WTC11 (cell line): Measurements from ENCODE around the gene FAM204A. TPM values are rescaled to one million over a fixed set of nuclear protein-coding genes. Genes with fewer than 3 reads are reported as not detected.

ENCODE experiments used
- ATAC-seq: fragments of 200-7000 bp; cut with Tn5 transposase; 2 replicates; pipeline ENCODE4 v1.10.0; 2021; ENCODE audit warnings: mild to moderate bottlenecking, moderate library complexity
- CTCF ChIA-PET: fragments of 300-600 bp; sonication (Branson Sonifier 250); formaldehyde crosslinking; loops from one replicate; lab custom pipeline; 2021; ENCODE audit warnings: antibody characterized with exemption; lab: Charles Lee
- POLR2A ChIA-PET: fragments of 350-600 bp; sonication (Branson Sonifier 250); formaldehyde crosslinking; loops from one replicate; lab custom pipeline; 2021; ENCODE audit warnings: antibody characterized with exemption; lab: Charles Lee
- DNase-seq: peaks from one replicate; pipeline ENCODE4 v3.0.0; 2021; ENCODE audit warnings: low spot score
- H3K27ac Mint-ChIP-seq: 2 replicates; pipeline ENCODE4 v1.8.0; 2021; ENCODE audit warnings: mixed read lengths
- H3K27me3 Mint-ChIP-seq: 2 replicates; pipeline ENCODE4 v1.8.0; 2021; ENCODE audit warnings: low read depth, mild to moderate bottlenecking, moderate library complexity, mixed read lengths
- H3K36me3 Mint-ChIP-seq: 2 replicates; pipeline ENCODE4 v1.8.0; 2021; ENCODE audit warnings: mixed read lengths
- H3K4me1 Mint-ChIP-seq: 2 replicates; pipeline ENCODE4 v1.8.0; 2022; ENCODE audit warnings: mixed read lengths
- H3K4me3 Mint-ChIP-seq: 2 replicates; pipeline ENCODE4 v1.8.0; 2021; ENCODE audit warnings: mild to moderate bottlenecking, moderate library complexity, mixed read lengths
- H3K9me3 Mint-ChIP-seq: 2 replicates; pipeline ENCODE4 v1.8.0; 2021; ENCODE audit warnings: mixed read lengths
- ELF4 ChIP-seq: sonication (generic); formaldehyde crosslinking; IDR thresholded peaks from 2 replicates; pipeline ENCODE4 v1.8.1; 2022; ENCODE audit warnings: low read depth, mild to moderate bottlenecking, moderate library complexity, missing genetic modification reagents
- FOXK1 ChIP-seq: sonication (generic); formaldehyde crosslinking; IDR thresholded peaks from 2 replicates; pipeline ENCODE4 v1.8.0; 2022; ENCODE audit warnings: mild to moderate bottlenecking, moderate library complexity, missing genetic modification reagents
- JUN ChIP-seq: sonication (generic); formaldehyde crosslinking; IDR thresholded peaks from 2 replicates; pipeline ENCODE4 v1.8.0; 2023; ENCODE audit warnings: mild to moderate bottlenecking, missing genetic modification reagents
- MYBL2 ChIP-seq: sonication (generic); formaldehyde crosslinking; IDR thresholded peaks from 2 replicates; pipeline ENCODE4 v1.8.1; 2023; ENCODE audit warnings: mild to moderate bottlenecking, moderate library complexity, missing genetic modification reagents
- NFE2L1 ChIP-seq: sonication (generic); formaldehyde crosslinking; IDR thresholded peaks from 2 replicates; pipeline ENCODE4 v1.8.1; 2023; ENCODE audit warnings: missing genetic modification reagents
- NR2C2 ChIP-seq: sonication (generic); formaldehyde crosslinking; IDR thresholded peaks from 2 replicates; pipeline ENCODE4 v1.8.0; 2022; ENCODE audit warnings: mild to moderate bottlenecking, missing genetic modification reagents
- PRRX2 ChIP-seq: fragments of 250-450 bp; sonication (Bioruptor Pico); IDR thresholded peaks from 2 replicates; pipeline ENCODE4 v1.8.0; 2021; ENCODE audit warnings: mild to moderate bottlenecking
- SMAD4 ChIP-seq: sonication (generic); formaldehyde crosslinking; IDR thresholded peaks from 2 replicates; pipeline ENCODE4 v1.8.0; 2022; ENCODE audit warnings: mild to moderate bottlenecking, missing genetic modification reagents
- SP1 ChIP-seq: sonication (generic); formaldehyde crosslinking; conservative IDR thresholded peaks from 2 replicates; pipeline ENCODE4 v1.8.1; 2022; ENCODE audit warnings: missing genetic modification reagents
- ZBTB21 ChIP-seq: sonication (generic); formaldehyde crosslinking; IDR thresholded peaks from 2 replicates; pipeline ENCODE4 v1.8.1; 2023; ENCODE audit warnings: mild to moderate bottlenecking, missing genetic modification reagents, borderline replicate concordance
- ZNF317 ChIP-seq: sonication (generic); formaldehyde crosslinking; IDR thresholded peaks from 2 replicates; pipeline ENCODE4 v1.8.1; 2023; ENCODE audit warnings: low read depth, mild to moderate bottlenecking, moderate library complexity, missing genetic modification reagents, borderline replicate concordance
- total RNA-seq: library from RNA; stranded (reverse); gene quantifications from 3 replicates; pipeline ENCODE4 v1.2.3, GENCODE V29; 2021
- TF ChIP-seq, protein P1 (sequence below): sonication (generic); formaldehyde crosslinking; IDR thresholded peaks from 2 replicates; pipeline ENCODE4 v1.8.0; 2022; ENCODE audit warnings: missing genetic modification reagents
- TF ChIP-seq, protein P2 (sequence below): sonication (generic); formaldehyde crosslinking; IDR thresholded peaks from 2 replicates; pipeline ENCODE4 v1.8.0; 2023; ENCODE audit warnings: mild to moderate bottlenecking, missing genetic modification reagents
- TF ChIP-seq, protein P3 (sequence below): sonication (generic); formaldehyde crosslinking; IDR thresholded peaks from 2 replicates; pipeline ENCODE4 v1.8.1; 2022; ENCODE audit warnings: mild to moderate bottlenecking, missing genetic modification reagents, moderate library complexity, borderline replicate concordance
- TF ChIP-seq, protein P4 (sequence below): fragments of 200-600 bp; IDR thresholded peaks from 2 replicates; pipeline ENCODE4 v1.8.0; 2022; ENCODE audit warnings: antibody characterized with exemption
- TF ChIP-seq, protein P5 (sequence below): sonication (generic); formaldehyde crosslinking; conservative IDR thresholded peaks from 2 replicates; pipeline ENCODE4 v1.8.1; 2023; ENCODE audit warnings: mild to moderate bottlenecking, low read depth, missing genetic modification reagents, moderate library complexity
- TF ChIP-seq, protein P6 (sequence below): sonication (generic); formaldehyde crosslinking; IDR thresholded peaks from 2 replicates; pipeline ENCODE4 v1.8.0; 2022; ENCODE audit warnings: mild to moderate bottlenecking, missing genetic modification reagents
- TF ChIP-seq, protein P7 (sequence below): fragments of 250-450 bp; sonication (Bioruptor Pico); IDR thresholded peaks from 2 replicates; pipeline ENCODE4 v1.8.0; 2021; ENCODE audit warnings: mild to moderate bottlenecking

Gene FAM204A
- total RNA-seq, 1 experiment from 2014 or later: 33.3 TPM

DNA sequence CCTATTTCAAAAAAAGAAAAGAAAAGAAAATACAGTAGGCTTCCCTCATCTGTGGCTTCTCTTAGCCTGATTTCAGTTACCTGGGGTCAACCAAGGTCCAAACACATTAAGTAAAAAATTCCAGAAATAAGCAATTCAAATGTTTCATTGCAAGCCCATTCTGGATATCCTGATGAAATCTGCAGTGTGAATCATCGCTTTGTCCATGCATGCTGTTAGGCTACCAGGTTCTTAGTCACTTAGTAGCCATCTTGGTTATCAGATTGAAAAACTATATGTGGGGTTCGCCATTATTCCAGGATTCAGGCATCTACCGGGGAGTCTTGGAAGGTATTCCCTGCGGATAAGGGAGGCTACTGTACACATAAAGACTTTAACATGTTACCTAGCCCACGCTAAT lies 991 bp upstream of the FAM204A start:
- CTCF ChIA-PET: no interaction called here
- TF ChIP-seq ELF4 (no peak), JUN (CRISPR knock-in tag) (no peak), FOXK1 (CRISPR knock-in tag) (no peak), PRRX2 (no peak), MYBL2 (no peak), ZBTB21 (CRISPR knock-in tag) (no peak), NFE2L1 (CRISPR knock-in tag) (no peak), ZNF317 (CRISPR knock-in tag) (no peak), SMAD4 (CRISPR knock-in tag) (no peak), NR2C2 (no peak), SP1 (no peak)
- TF ChIP-seq, protein P1, sequence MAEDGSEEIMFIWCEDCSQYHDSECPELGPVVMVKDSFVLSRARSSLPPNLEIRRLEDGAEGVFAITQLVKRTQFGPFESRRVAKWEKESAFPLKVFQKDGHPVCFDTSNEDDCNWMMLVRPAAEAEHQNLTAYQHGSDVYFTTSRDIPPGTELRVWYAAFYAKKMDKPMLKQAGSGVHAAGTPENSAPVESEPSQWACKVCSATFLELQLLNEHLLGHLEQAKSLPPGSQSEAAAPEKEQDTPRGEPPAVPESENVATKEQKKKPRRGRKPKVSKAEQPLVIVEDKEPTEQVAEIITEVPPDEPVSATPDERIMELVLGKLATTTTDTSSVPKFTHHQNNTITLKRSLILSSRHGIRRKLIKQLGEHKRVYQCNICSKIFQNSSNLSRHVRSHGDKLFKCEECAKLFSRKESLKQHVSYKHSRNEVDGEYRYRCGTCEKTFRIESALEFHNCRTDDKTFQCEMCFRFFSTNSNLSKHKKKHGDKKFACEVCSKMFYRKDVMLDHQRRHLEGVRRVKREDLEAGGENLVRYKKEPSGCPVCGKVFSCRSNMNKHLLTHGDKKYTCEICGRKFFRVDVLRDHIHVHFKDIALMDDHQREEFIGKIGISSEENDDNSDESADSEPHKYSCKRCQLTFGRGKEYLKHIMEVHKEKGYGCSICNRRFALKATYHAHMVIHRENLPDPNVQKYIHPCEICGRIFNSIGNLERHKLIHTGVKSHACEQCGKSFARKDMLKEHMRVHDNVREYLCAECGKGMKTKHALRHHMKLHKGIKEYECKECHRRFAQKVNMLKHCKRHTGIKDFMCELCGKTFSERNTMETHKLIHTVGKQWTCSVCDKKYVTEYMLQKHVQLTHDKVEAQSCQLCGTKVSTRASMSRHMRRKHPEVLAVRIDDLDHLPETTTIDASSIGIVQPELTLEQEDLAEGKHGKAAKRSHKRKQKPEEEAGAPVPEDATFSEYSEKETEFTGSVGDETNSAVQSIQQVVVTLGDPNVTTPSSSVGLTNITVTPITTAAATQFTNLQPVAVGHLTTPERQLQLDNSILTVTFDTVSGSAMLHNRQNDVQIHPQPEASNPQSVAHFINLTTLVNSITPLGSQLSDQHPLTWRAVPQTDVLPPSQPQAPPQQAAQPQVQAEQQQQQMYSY: no peak
- TF ChIP-seq, protein P2, sequence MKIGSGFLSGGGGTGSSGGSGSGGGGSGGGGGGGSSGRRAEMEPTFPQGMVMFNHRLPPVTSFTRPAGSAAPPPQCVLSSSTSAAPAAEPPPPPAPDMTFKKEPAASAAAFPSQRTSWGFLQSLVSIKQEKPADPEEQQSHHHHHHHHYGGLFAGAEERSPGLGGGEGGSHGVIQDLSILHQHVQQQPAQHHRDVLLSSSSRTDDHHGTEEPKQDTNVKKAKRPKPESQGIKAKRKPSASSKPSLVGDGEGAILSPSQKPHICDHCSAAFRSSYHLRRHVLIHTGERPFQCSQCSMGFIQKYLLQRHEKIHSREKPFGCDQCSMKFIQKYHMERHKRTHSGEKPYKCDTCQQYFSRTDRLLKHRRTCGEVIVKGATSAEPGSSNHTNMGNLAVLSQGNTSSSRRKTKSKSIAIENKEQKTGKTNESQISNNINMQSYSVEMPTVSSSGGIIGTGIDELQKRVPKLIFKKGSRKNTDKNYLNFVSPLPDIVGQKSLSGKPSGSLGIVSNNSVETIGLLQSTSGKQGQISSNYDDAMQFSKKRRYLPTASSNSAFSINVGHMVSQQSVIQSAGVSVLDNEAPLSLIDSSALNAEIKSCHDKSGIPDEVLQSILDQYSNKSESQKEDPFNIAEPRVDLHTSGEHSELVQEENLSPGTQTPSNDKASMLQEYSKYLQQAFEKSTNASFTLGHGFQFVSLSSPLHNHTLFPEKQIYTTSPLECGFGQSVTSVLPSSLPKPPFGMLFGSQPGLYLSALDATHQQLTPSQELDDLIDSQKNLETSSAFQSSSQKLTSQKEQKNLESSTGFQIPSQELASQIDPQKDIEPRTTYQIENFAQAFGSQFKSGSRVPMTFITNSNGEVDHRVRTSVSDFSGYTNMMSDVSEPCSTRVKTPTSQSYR (CRISPR knock-in tag): no peak
- TF ChIP-seq, protein P3, sequence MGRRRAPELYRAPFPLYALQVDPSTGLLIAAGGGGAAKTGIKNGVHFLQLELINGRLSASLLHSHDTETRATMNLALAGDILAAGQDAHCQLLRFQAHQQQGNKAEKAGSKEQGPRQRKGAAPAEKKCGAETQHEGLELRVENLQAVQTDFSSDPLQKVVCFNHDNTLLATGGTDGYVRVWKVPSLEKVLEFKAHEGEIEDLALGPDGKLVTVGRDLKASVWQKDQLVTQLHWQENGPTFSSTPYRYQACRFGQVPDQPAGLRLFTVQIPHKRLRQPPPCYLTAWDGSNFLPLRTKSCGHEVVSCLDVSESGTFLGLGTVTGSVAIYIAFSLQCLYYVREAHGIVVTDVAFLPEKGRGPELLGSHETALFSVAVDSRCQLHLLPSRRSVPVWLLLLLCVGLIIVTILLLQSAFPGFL (CRISPR knock-in tag): no peak
- TF ChIP-seq, protein P4, sequence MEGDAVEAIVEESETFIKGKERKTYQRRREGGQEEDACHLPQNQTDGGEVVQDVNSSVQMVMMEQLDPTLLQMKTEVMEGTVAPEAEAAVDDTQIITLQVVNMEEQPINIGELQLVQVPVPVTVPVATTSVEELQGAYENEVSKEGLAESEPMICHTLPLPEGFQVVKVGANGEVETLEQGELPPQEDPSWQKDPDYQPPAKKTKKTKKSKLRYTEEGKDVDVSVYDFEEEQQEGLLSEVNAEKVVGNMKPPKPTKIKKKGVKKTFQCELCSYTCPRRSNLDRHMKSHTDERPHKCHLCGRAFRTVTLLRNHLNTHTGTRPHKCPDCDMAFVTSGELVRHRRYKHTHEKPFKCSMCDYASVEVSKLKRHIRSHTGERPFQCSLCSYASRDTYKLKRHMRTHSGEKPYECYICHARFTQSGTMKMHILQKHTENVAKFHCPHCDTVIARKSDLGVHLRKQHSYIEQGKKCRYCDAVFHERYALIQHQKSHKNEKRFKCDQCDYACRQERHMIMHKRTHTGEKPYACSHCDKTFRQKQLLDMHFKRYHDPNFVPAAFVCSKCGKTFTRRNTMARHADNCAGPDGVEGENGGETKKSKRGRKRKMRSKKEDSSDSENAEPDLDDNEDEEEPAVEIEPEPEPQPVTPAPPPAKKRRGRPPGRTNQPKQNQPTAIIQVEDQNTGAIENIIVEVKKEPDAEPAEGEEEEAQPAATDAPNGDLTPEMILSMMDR: no peak
- TF ChIP-seq, protein P5, sequence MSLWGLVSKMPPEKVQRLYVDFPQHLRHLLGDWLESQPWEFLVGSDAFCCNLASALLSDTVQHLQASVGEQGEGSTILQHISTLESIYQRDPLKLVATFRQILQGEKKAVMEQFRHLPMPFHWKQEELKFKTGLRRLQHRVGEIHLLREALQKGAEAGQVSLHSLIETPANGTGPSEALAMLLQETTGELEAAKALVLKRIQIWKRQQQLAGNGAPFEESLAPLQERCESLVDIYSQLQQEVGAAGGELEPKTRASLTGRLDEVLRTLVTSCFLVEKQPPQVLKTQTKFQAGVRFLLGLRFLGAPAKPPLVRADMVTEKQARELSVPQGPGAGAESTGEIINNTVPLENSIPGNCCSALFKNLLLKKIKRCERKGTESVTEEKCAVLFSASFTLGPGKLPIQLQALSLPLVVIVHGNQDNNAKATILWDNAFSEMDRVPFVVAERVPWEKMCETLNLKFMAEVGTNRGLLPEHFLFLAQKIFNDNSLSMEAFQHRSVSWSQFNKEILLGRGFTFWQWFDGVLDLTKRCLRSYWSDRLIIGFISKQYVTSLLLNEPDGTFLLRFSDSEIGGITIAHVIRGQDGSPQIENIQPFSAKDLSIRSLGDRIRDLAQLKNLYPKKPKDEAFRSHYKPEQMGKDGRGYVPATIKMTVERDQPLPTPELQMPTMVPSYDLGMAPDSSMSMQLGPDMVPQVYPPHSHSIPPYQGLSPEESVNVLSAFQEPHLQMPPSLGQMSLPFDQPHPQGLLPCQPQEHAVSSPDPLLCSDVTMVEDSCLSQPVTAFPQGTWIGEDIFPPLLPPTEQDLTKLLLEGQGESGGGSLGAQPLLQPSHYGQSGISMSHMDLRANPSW (CRISPR knock-in tag): no peak
- TF ChIP-seq, protein P6, sequence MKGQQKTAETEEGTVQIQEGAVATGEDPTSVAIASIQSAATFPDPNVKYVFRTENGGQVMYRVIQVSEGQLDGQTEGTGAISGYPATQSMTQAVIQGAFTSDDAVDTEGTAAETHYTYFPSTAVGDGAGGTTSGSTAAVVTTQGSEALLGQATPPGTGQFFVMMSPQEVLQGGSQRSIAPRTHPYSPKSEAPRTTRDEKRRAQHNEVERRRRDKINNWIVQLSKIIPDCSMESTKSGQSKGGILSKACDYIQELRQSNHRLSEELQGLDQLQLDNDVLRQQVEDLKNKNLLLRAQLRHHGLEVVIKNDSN: no peak
- TF ChIP-seq, protein P7, sequence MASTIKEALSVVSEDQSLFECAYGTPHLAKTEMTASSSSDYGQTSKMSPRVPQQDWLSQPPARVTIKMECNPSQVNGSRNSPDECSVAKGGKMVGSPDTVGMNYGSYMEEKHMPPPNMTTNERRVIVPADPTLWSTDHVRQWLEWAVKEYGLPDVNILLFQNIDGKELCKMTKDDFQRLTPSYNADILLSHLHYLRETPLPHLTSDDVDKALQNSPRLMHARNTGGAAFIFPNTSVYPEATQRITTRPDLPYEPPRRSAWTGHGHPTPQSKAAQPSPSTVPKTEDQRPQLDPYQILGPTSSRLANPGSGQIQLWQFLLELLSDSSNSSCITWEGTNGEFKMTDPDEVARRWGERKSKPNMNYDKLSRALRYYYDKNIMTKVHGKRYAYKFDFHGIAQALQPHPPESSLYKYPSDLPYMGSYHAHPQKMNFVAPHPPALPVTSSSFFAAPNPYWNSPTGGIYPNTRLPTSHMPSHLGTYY (CRISPR knock-in tag): no peak
- TF ChIP-seq, all 79 proteins: peak for 0
- Mint-ChIP-seq H3K9me3 (no peaks in the 10 kb centered on the region), H3K4me3 (peak overlapping the region; percentile 86), H3K4me1 (peaks cover 8% of the 10 kb centered on the region; the same call in 1 of the 2 replicates), H3K36me3 (no peaks in the 10 kb centered on the region), H3K27ac (no peak overlapping the region), H3K27me3 (no peaks in the 10 kb centered on the region; the same call in 1 of the 2 replicates)
- POLR2A ChIA-PET: no interaction called here
- ATAC-seq (no peak), DNase-seq (no peak)
